ENCODE measurements around the gene IL21.

The IL21 gene

DNA sequence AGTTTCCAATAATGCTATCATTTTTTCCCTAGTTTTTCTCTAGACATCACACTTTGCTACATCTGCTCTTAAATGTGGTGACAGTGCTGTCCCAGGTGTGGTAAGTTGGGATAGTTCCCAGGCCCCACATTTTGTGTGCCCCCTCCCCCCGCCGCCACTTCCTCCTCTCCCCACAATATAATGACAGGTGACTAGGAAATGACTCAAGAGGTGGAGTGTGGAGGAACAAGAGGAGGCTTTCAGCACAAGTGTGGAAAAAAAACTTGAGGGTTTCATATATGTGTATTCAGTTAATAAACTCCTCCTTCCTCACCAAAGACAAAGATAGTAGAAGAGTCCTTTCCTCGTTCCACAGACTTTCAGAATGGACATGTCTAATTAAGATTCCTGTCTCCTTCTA, 18.3 kb upstream of the IL21 start:
- Histone ChIP-seq H3K36me3 (ENCODE audit: control insufficient read depth, low read length) (no peaks in the 10 kb centered on the region), H3K79me2 (ENCODE audit: control insufficient read depth, low read length) (no peaks in the 10 kb centered on the region), H3K27me3 (ENCODE audit: control insufficient read depth, low read length) (peaks cover 17% of the 10 kb centered on the region), H3K4me3 (ENCODE audit: low read length) (no peak overlapping the region), H3K9me2 (replicated peaks; ENCODE audit: control insufficient read depth, low read length) (no peaks in the 10 kb centered on the region), H3K9me3 (ENCODE audit: control insufficient read depth, insufficient read depth, low read length) (no peaks in the 10 kb centered on the region), H4K20me1 (ENCODE audit: control insufficient read depth, insufficient read depth, low read depth, low read length) (no peaks in the 10 kb centered on the region), H3K4me1 (ENCODE audit: control insufficient read depth, low read length) (no peaks in the 10 kb centered on the region), H3F3A (ENCODE audit: control insufficient read depth, insufficient read depth) (no peaks in the 10 kb centered on the region), H3K4me2 (ENCODE audit: low read length) (no peak overlapping the region), H3K27ac (ENCODE audit: low read depth, low read length) (no peak overlapping the region)
- TF ChIP-seq EZH2phosphoT487 (IDR thresholded peaks at IDR 0.05; ENCODE audit: borderline replicate concordance, low read length) = no peak
- TF ChIP-seq, protein P1, sequence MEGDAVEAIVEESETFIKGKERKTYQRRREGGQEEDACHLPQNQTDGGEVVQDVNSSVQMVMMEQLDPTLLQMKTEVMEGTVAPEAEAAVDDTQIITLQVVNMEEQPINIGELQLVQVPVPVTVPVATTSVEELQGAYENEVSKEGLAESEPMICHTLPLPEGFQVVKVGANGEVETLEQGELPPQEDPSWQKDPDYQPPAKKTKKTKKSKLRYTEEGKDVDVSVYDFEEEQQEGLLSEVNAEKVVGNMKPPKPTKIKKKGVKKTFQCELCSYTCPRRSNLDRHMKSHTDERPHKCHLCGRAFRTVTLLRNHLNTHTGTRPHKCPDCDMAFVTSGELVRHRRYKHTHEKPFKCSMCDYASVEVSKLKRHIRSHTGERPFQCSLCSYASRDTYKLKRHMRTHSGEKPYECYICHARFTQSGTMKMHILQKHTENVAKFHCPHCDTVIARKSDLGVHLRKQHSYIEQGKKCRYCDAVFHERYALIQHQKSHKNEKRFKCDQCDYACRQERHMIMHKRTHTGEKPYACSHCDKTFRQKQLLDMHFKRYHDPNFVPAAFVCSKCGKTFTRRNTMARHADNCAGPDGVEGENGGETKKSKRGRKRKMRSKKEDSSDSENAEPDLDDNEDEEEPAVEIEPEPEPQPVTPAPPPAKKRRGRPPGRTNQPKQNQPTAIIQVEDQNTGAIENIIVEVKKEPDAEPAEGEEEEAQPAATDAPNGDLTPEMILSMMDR (IDR thresholded peaks at IDR 0.05; ENCODE audit: low read depth, low read length, poor library complexity, severe bottlenecking) = no peak

DNA sequence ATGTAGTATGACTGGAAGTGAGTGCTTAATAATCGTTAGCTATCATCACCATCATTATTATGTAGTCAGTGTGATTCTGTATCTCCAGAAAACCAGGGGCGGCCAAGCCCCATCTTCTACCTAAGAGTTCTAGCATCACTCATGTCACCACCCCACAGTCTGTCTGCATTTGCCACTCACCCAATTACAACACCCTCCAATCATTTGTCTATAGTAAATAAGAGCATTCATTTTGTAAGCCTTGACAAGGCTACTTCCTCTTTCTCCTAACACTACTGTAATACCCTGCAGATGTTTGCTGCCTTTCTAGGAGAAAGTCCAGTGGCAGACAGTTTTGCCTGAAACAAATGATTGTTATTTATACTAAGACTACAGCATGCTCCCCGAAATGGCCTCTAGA, 15.8 kb upstream of the IL21 start:
- H3K9me3 ChIP-seq (ENCODE audit: control insufficient read depth, insufficient read depth, low read length) = no peaks in the 10 kb centered on the region
- H3K9me2 ChIP-seq (replicated peaks; ENCODE audit: control insufficient read depth, low read length) = no peaks in the 10 kb centered on the region
- TF ChIP-seq EZH2phosphoT487 (IDR thresholded peaks at IDR 0.05; ENCODE audit: borderline replicate concordance, low read length) = no peak
- TF ChIP-seq, protein P1 (IDR thresholded peaks at IDR 0.05; ENCODE audit: low read depth, low read length, poor library complexity, severe bottlenecking) = no peak
- H3K27ac ChIP-seq (ENCODE audit: low read depth, low read length) = no peak overlapping the region
- no peaks in the 10 kb centered on the region for H3K79me2 ChIP-seq (ENCODE audit: control insufficient read depth, low read length)
- no peak overlapping the region for H3K4me2 ChIP-seq (ENCODE audit: low read length)
- no peaks in the 10 kb centered on the region for H3K4me1 ChIP-seq (ENCODE audit: control insufficient read depth, low read length)
- H3K36me3 ChIP-seq (ENCODE audit: control insufficient read depth, low read length) = no peaks in the 10 kb centered on the region
- peaks cover 17% of the 10 kb centered on the region for H3K27me3 ChIP-seq (ENCODE audit: control insufficient read depth, low read length)
- no peaks in the 10 kb centered on the region for H3F3A ChIP-seq (ENCODE audit: control insufficient read depth, insufficient read depth)
- H4K20me1 ChIP-seq (ENCODE audit: control insufficient read depth, insufficient read depth, low read depth, low read length) = no peaks in the 10 kb centered on the region
- no peak overlapping the region for H3K4me3 ChIP-seq (ENCODE audit: low read length)

DNA sequence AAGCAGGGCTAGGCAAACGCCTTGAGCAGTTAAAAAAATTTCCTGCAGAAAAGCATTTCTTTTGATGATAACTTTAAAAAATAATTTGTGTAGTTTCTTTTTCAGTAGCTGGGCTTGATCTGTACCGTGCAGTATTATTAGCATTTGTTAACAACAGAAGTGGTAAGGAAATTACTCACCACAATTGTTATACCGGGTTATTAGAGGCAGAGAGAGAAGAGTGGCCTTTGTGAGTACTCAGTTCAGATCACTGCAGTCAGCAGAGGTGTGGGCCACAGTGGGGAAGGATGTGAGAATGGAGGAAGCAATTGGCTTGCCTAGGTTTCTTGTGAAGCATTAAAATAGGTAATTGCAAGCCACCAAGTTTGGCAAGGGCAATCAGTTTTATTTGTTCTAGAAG, 14.3 kb upstream of the IL21 start:
- H3K36me3 ChIP-seq (ENCODE audit: control insufficient read depth, low read length) = no peaks in the 10 kb centered on the region
- no peaks in the 10 kb centered on the region for H3K9me2 ChIP-seq (replicated peaks; ENCODE audit: control insufficient read depth, low read length)
- no peaks in the 10 kb centered on the region for H3K4me1 ChIP-seq (ENCODE audit: control insufficient read depth, low read length)
- no peaks in the 10 kb centered on the region for H3F3A ChIP-seq (ENCODE audit: control insufficient read depth, insufficient read depth)
- no peak overlapping the region for H3K4me2 ChIP-seq (ENCODE audit: low read length)
- no peak overlapping the region for H3K4me3 ChIP-seq (ENCODE audit: low read length)
- H3K27ac ChIP-seq (ENCODE audit: low read depth, low read length) = no peak overlapping the region
- peaks cover 17% of the 10 kb centered on the region for H3K27me3 ChIP-seq (ENCODE audit: control insufficient read depth, low read length)
- TF ChIP-seq, protein P1 (IDR thresholded peaks at IDR 0.05; ENCODE audit: low read depth, low read length, poor library complexity, severe bottlenecking) = no peak
- TF ChIP-seq EZH2phosphoT487 (IDR thresholded peaks at IDR 0.05; ENCODE audit: borderline replicate concordance, low read length) = no peak
- H3K9me3 ChIP-seq (ENCODE audit: control insufficient read depth, insufficient read depth, low read length) = no peaks in the 10 kb centered on the region
- H4K20me1 ChIP-seq (ENCODE audit: control insufficient read depth, insufficient read depth, low read depth, low read length) = no peaks in the 10 kb centered on the region
- no peaks in the 10 kb centered on the region for H3K79me2 ChIP-seq (ENCODE audit: control insufficient read depth, low read length)

DNA sequence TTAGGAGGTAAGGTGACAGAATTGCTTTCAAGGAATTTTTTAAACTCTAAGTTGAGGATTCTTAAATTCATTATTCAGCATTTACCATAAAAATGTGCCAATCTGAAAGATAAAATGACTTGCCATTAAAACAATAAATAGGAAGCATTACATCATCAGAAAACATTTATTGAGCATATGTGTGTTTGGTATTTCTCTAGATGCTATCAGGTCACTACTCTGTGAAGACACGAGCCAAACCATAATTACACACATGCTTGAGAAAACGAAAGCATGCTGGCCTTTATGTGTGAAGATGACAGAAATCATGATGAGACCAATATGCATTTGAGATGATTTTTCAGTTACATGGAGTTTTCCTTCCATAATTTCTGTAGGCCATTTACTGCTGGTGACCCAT, 12.3 kb upstream of the IL21 start:
- H3K36me3 ChIP-seq (ENCODE audit: control insufficient read depth, low read length) = no peaks in the 10 kb centered on the region
- H3K4me3 ChIP-seq (ENCODE audit: low read length) = no peak overlapping the region
- H3K4me2 ChIP-seq (ENCODE audit: low read length) = no peak overlapping the region

More for the DNA sequence above, 12.3 kb upstream of the IL21 start:
- Histone ChIP-seq H3K27ac (ENCODE audit: low read depth, low read length) (no peak overlapping the region), H3K9me3 (ENCODE audit: control insufficient read depth, insufficient read depth, low read length) (no peaks in the 10 kb centered on the region), H3F3A (ENCODE audit: control insufficient read depth, insufficient read depth) (no peaks in the 10 kb centered on the region), H4K20me1 (ENCODE audit: control insufficient read depth, insufficient read depth, low read depth, low read length) (no peaks in the 10 kb centered on the region), H3K79me2 (ENCODE audit: control insufficient read depth, low read length) (no peaks in the 10 kb centered on the region), H3K9me2 (replicated peaks; ENCODE audit: control insufficient read depth, low read length) (no peaks in the 10 kb centered on the region), H3K4me1 (ENCODE audit: control insufficient read depth, low read length) (no peaks in the 10 kb centered on the region), H3K27me3 (ENCODE audit: control insufficient read depth, low read length) (peaks cover 14% of the 10 kb centered on the region)
- TF ChIP-seq, protein P1 (IDR thresholded peaks at IDR 0.05; ENCODE audit: low read depth, low read length, poor library complexity, severe bottlenecking) = no peak
- TF ChIP-seq EZH2phosphoT487 (IDR thresholded peaks at IDR 0.05; ENCODE audit: borderline replicate concordance, low read length) = no peak
